Fibroblast of peridontal ligament (primary cell): ENCODE measurements around the gene CPNE9.
A peak's percentile ranks its signal among the peaks of the same experiment; 100 is the strongest.

Experiments
- DNase-seq: peaks from one replicate; pipeline ENCODE4 v3.0.0-alpha.2; 2010; ENCODE audit errors: extremely low read depth

The CPNE9 gene

GRCh38 chr3:9716801-9717555 is 13.3 kb downstream of the CPNE9 start:
- DNase-seq = no peak

DNA sequence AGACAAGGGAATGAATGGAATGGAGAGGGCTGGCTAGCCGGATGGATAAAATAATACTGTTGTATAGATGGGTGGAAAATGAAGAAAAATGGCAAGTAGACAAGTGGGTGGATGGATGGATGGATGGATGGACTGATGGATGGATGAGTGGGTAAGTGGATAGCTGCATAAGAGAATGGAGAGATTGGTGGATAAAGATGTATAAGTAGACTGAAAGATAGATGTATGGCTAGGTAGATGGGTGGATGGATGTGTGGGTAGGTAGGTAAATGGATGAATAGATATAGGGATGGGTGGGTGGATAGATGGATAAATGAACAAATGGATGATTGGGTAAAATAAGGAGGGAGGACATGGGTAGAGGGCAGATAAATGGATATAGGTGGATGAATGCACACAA is 13.9 kb downstream of the CPNE9 start:
- no peak for DNase-seq

DNA sequence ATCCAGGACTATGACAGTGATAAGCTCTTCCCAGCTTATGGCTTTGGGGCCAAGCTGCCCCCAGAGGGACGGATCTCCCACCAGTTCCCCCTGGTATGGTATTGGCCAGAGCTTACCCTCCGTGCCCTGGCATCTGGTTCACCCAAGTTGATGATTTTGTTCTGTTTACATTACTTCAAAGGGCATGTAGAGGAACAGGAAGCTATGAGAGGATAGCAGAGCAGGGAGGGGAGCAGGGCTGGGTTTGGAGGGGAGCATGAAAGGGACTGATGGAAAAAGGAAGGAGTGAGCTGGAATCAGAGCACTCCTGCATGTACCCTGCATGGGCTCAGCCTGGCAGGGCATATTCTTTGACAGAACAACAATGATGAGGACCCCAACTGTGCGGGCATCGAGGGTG is 14.5 kb downstream of the CPNE9 start:
- no peak for DNase-seq

- no peak for DNase-seq
Observed at GRCh38 chr3:9721015-9721699, 17.5 kb downstream of the CPNE9 start.

DNA sequence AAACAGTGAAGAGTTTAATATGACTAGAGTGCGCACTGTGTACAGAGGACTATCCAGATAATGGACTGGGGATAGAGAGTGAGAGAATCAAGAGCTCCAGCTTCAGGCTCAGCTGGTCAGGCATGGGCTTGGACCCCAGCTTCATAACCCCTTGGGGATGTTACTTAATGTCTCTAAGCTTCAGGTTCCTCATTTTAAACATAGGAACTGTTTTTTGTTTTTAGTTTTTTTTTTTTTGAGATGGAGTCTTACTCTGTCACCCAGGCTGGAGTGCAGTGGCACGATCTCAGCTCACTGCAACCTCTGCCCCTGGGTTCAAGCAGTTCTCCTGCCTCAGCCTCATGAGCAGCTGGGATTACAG is 18.0 kb downstream of the CPNE9 start:
- DNase-seq = no peak

DNA sequence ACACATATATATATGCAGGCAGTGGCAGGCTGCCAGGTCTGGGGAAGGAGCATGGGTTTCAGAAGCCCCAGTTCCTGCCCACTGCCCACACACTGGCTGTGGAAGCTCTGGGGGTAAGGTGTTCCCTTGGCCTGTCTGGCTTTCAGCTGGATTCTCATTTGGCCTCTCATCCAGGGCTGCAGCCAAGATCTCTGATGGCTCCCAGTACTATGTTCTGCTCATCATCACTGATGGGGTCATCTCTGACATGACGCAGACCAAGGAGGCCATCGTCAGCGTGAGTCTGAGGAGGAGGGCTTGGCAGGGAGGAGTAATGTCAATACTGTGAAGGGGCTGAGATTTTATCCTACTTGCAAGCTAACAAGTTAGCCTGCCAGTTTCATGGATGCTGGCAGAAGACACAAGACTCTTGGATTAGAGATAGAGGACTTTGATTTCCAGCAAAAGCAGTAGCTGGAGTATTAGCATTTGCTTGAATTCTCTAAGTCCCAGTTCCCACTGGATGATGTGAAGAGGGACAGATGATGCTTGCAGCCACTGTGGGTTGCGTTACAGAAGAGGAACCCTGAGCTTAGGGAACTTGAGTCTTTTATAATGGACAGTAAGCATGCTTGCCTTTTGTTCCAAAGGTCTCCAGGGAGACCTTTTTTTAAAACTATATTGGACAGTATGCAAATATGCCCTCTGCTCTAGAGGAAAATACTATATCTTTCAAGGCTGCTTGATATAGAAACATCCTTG is 22.3 kb downstream of the CPNE9 start:
- no peak for DNase-seq

DNA sequence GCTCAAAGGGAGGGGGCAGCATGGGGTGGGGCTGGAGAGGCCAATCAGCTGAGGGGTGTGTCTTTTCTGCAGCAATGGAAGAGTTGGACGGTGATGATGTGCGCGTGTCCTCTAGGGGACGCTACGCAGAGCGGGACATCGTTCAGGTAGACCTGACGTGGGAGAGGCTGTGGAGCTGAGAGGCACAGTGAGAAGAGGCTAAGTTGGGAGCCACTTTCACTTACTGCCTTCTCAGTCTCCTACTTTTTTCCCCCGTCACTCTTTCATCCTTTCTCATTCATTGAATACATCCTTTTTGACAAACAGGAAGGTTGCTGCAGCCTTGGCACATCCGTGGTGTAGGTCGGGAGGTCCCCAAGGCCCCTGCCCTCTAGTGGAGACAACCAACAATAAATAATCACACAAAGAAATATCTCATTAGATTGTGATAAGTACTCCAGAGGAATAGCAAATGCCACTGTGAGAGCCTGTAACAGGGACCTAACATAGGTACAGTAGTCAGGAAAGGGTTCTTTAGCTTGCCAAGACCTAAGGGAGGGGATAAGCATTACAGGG is 23.5 kb downstream of the CPNE9 start:
- no peak for DNase-seq

- no peak for DNase-seq
Observed at GRCh38 chr3:9727743-9728142, 24.1 kb downstream of the CPNE9 start.

DNA sequence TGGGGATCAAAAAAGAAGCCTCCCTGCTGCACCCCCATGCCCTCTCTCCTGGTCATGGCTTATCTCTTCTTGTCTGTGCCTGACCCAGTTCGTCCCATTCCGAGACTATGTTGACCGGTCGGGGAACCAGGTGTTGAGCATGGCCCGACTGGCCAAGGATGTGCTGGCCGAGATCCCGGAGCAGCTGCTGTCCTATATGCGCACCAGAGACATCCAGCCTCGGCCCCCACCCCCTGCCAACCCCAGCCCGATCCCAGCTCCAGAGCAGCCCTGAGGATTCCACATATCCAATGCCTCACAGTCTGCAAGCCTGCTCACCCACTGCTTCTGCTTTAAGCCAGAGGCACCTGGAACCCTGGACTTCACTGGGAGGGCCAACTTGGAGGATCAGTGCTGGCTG is 25.8 kb downstream of the CPNE9 start:
- no peak for DNase-seq

- no peak for DNase-seq
Observed at GRCh38 chr3:9730657-9731205, 27.1 kb downstream of the CPNE9 start.

DNA sequence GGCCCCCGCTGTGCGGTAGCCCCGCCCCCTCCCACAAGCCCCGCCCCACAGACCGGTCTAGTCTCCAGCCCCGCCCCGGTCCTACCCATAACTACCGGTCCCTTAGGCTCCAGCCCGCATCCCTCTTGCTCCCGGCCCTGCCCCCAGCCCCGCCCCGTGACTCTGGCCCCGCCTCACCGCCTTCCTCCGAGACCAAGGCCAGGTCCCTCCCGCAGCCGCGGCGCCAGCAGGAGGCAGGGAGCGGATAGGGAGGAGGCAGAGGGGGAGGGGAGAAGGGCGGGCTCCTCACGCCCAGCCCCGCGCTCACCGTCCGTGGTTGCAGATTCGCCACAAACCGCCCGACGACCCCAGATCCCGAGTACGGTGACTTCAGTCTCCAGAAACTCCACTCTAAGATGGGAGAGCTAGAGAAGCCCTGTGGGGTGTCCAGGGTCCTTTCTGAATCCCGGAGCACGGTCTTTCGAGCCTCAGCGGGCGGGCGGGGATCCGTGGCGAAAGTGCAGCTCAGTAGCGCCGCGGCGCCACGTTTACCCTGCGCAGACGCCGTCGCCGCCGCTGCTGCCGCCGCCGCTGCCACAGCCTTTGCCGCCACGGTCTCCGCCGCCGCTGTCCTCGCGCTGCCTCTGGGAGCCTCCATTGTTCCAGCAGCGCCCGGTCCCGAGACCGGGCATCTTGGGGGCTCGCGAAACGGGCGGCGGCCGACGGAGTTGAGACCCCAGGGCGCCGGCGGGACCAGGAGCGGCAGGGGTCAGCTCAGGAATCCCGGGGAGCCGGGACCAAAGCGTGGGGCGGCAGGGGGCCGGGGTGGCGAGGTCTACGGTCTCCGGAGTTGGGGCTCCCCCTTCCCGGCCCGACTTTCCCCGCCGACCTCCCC is 27.8 kb downstream of the CPNE9 start, which contains the start of gene BRPF1:
BRPF1 (plus strand) TSS at position 530 of the 874 bp plus-strand sequence. CDS start 2,406 bp downstream, outside the sequence.
- DNase-seq = peak; percentile 98

GRCh38 chr3:9732080-9732739 is 28.6 kb downstream of the CPNE9 start:
- no peak for DNase-seq

GRCh38 chr3:9732740-9733115 is 29.1 kb downstream of the CPNE9 start:
- DNase-seq = peak; percentile 29

DNA sequence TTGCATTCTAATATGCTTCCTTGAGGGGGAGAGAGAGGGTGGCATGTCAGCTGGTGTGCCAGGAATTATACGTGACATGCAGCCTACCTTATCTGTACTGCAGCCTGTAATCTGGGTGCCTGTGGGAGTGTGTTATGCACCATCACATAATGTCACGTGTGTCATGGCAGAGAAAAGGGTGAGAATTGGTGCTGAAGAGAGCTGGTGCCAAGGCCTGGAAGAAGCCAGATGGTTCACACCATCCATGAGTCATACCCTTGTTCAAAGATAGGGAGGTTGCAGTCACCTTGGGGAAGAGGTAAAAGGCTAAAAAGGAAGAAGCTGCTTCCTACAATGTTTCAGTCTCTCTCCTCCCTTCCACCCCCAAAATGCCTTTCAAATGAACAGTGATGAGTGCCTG is 33.2 kb downstream of the CPNE9 start:
- DNase-seq = no peak

GRCh38 chr3:9739181-9739580 is 35.5 kb downstream of the CPNE9 start:
- no peak for DNase-seq

GRCh38 chr3:9742560-9742959 is 38.9 kb downstream of the CPNE9 start:
- DNase-seq = no peak

DNA sequence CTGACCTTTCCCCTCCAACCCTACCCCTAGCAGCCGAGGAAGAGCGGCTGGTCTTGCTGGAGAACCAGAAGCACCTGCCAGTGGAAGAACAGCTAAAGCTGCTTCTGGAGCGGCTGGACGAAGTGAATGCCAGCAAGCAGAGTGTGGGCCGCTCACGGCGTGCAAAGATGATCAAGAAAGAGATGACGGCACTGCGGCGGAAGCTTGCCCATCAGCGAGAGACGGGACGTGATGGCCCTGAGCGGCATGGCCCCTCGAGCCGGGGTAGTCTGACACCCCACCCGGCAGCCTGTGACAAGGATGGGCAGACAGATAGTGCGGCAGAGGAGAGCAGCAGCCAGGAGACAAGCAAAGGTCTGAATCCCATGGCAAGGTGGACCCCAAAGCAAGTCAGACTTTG is 39.9 kb downstream of the CPNE9 start:
- DNase-seq = no peak

DNA sequence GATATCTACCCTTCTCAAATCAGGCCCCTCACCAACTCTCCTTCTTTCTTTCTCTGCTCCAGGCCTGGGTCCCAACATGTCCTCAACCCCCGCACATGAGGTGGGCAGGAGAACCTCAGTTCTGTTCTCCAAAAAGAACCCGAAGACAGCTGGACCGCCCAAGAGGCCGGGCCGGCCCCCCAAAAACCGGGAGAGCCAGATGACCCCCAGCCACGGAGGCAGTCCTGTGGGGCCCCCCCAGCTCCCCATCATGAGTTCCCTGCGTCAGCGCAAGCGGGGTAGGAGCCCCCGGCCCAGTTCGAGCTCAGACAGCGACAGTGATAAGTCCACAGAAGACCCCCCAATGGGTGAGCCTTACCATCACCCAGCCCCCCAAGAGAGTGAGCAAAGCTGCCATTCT is 40.5 kb downstream of the CPNE9 start:
- DNase-seq = no peak

GRCh38 chr3:9745521-9745920 is 41.9 kb downstream of the CPNE9 start:
- DNase-seq = no peak

GRCh38 chr3:9746330-9746729 is 42.7 kb downstream of the CPNE9 start:
- peak; percentile 76 for DNase-seq

GRCh38 chr3:9747267-9747666 is 43.6 kb downstream of the CPNE9 start:
- DNase-seq = peak; percentile 43
